ENCODE data around the gene OR5K2. TPM values are rescaled to one million over a fixed set of nuclear protein-coding genes. Genes with fewer than 3 reads are reported as not detected.

The OR5K2 gene
- total and polyA plus RNA-seq, 2 of the 4 experiments (the other 2 are of a cell fraction): not detected

Small RNA genes lying within 50 kb of the gene (microRNA-seq; reads per million reads assigned to microRNA genes)
- gene RPL38P4 (ENCODE audit: insufficient read depth, insufficient read length): not detected

Small RNA genes lying within 50 kb of the gene (small RNA-seq; reads per million reads assigned to genes)
- gene RPL38P4: 0 reads per million in 5 experiments

Other genes with a start within 250 kb of the OR5K2 start
- not detected in 2 replicates for gene OR5H6, start 233.4 kb upstream of the OR5K2 start, total RNA-seq (2012; rRNA removed)
- gene OR5H6, start 233.4 kb upstream of the OR5K2 start, polyA plus RNA-seq (2012; rRNA removed): not detected in 2 replicates
- not detected in 2 replicates for gene OR5H2, start 215.2 kb upstream of the OR5K2 start, total RNA-seq (2012; rRNA removed)
- gene OR5H2, start 215.2 kb upstream of the OR5K2 start, polyA plus RNA-seq (2012; rRNA removed): not detected in 2 replicates
- not detected in 2 replicates for gene OR5K4, start 143.8 kb upstream of the OR5K2 start, total RNA-seq (2012; rRNA removed)
- gene OR5K4, start 143.8 kb upstream of the OR5K2 start, polyA plus RNA-seq (2012; rRNA removed): not detected in 2 replicates
- not detected in 2 replicates for gene OR5K3, start 107.0 kb upstream of the OR5K2 start, total RNA-seq (2012; rRNA removed)
- gene OR5K3, start 107.0 kb upstream of the OR5K2 start, polyA plus RNA-seq (2012; rRNA removed): not detected in 2 replicates
- not detected in 2 replicates for gene OR5K1, start 34.5 kb upstream of the OR5K2 start, total RNA-seq (2012; rRNA removed)
- not detected in 2 replicates for gene OR5K1, start 34.5 kb upstream of the OR5K2 start, polyA plus RNA-seq (2012; rRNA removed)
- gene CLDND1, start 25.2 kb downstream of the OR5K2 start, total RNA-seq (2012; rRNA removed): 78.3 and 125 TPM in 2 replicates
- gene CLDND1, start 25.2 kb downstream of the OR5K2 start, polyA plus RNA-seq (2012; rRNA removed): 67.4 and 75.8 TPM in 2 replicates
- not detected in 2 replicates for gene GPR15, start 34.3 kb downstream of the OR5K2 start, total RNA-seq (2012; rRNA removed)
- not detected in 2 replicates for gene GPR15, start 34.3 kb downstream of the OR5K2 start, polyA plus RNA-seq (2012; rRNA removed)
- gene CPOX, start 95.9 kb downstream of the OR5K2 start, total RNA-seq (2012; rRNA removed): 14.5 and 20.3 TPM in 2 replicates
- gene CPOX, start 95.9 kb downstream of the OR5K2 start, polyA plus RNA-seq (2012; rRNA removed): 17.9 and 19.4 TPM in 2 replicates